Measurements from ENCODE around the gene B4GALT2.
A peak's percentile ranks its signal among the peaks of the same experiment; 100 is the strongest.

B4GALT2 gene

DNA sequence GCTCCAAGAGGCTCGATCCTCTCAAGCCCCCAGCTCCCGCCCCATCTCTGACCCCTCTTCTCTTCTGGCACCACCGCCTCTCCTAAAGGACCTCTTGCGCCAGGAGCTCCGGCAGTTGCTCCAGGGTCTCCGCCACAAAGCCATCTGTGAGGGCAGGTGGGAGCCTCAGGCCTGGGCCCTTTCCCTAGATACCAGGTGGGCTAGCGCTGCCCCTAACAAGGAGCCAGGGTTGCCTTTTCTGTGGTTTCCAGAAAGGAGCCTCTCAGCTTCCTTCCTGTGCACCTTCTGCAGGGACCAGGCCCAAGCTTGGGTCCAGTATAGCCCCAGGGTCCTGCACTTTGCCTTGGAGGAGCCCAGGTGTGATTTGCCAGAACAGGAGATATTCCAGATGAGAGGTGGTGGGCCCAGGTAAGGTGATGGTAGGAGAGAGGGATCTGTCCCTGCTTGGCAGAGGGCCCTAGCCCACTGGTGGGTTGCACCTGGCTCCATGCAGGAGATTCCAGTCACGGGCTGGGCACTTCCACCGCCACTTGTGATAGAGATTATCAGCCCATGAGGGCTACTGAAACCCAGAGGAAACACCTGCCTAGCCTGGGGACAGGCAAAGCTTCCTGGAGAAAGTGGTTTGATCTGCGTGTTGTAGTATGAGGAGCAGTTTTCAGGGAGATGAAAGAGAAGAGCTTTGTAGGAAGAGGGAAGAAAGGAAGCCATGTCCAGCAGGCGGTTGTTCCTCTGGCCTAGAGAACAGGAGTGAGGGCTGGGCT is 13.4 kb downstream of the B4GALT2 start:
- no peak for TF ChIP-seq EZH2phosphoT487 (IDR thresholded peaks at IDR 0.05; ENCODE audit: low read length)
- no peak for TF ChIP-seq EZH2 (optimal IDR thresholded peaks at IDR 0.05; ENCODE audit: low read depth, low read length)
- no peak for DNase-seq
- H3K27ac ChIP-seq (ENCODE audit: low read length) = peak overlapping the region; percentile 10; the same call in 1 of the 2 replicates

DNA sequence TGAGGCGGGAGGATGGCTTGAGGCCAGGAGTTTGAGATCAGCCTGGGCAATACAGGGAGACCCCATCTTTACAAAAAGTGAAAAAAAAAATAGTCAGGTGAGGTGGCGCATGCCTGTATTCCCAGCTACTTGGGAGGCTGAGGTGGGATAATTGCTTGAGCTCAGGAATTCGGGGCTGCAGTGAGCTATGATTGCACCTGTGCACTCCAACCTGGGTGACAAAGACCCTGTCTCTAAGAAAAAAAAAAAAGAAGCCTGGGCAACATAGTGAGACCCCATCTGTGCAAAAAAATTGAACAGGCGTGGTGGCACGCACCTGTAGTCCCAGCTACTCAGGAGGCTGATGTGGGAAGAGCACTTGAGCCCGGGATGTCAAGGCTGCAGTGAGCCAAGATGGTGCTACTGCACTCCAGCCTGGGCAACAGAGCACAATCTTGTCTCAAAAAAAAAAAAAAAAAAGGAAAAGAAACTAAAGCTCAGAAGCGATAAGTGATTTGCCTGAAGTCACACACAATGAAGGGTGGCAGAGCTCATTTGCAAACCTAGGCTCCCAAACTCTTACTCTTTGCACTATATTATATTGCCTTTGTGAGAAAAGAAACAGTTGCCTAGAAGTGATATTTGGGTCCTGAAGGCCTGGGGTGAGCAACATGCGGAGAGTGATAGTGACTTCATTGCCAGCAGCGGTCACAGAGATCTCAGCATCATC is 14.3 kb downstream of the B4GALT2 start:
- Histone ChIP-seq H3K9me2 (replicated peaks; ENCODE audit: insufficient read depth, low read length) (no peaks in the 10 kb centered on the region), H3K9ac (ENCODE audit: low read length) (no peak overlapping the region), H3K4me3 (ENCODE audit: low read length) (no peak overlapping the region), H4K20me1 (ENCODE audit: insufficient read depth, low read length) (no peaks in the 10 kb centered on the region), H2AFZ (ENCODE audit: low read length) (no peak overlapping the region), H3K79me2 (ENCODE audit: low read length) (no peaks in the 10 kb centered on the region), H3K27ac (ENCODE audit: low read length) (no peak overlapping the region), H3K4me2 (ENCODE audit: low read depth, low read length) (no peak overlapping the region), H3K4me1 (ENCODE audit: low read length) (peaks cover 17% of the 10 kb centered on the region), H3K9me3 (replicated peaks; ENCODE audit: insufficient read depth, low read length) (no peaks in the 10 kb centered on the region), H3K36me3 (replicated peaks; ENCODE audit: insufficient read depth, low read length) (no peaks in the 10 kb centered on the region), H3F3A (ENCODE audit: insufficient read depth, low read length) (peaks cover 16% of the 10 kb centered on the region), H3K27me3 (replicated peaks; ENCODE audit: insufficient read depth, low read length) (no peaks in the 10 kb centered on the region)
- DNase-seq = no peak
- no peak for TF ChIP-seq EZH2phosphoT487 (IDR thresholded peaks at IDR 0.05; ENCODE audit: low read length)
- TF ChIP-seq, protein P1, sequence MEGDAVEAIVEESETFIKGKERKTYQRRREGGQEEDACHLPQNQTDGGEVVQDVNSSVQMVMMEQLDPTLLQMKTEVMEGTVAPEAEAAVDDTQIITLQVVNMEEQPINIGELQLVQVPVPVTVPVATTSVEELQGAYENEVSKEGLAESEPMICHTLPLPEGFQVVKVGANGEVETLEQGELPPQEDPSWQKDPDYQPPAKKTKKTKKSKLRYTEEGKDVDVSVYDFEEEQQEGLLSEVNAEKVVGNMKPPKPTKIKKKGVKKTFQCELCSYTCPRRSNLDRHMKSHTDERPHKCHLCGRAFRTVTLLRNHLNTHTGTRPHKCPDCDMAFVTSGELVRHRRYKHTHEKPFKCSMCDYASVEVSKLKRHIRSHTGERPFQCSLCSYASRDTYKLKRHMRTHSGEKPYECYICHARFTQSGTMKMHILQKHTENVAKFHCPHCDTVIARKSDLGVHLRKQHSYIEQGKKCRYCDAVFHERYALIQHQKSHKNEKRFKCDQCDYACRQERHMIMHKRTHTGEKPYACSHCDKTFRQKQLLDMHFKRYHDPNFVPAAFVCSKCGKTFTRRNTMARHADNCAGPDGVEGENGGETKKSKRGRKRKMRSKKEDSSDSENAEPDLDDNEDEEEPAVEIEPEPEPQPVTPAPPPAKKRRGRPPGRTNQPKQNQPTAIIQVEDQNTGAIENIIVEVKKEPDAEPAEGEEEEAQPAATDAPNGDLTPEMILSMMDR (IDR thresholded peaks at IDR 0.05; ENCODE audit: low read length) = no peak
- no peak for TF ChIP-seq EZH2 (optimal IDR thresholded peaks at IDR 0.05; ENCODE audit: low read depth, low read length)

More for the DNA sequence above, 13.4 kb downstream of the B4GALT2 start:
- H3K27me3 ChIP-seq (replicated peaks; ENCODE audit: insufficient read depth, low read length) = no peaks in the 10 kb centered on the region
- peaks cover 16% of the 10 kb centered on the region for H3F3A ChIP-seq (ENCODE audit: insufficient read depth, low read length)
- H3K9ac ChIP-seq (ENCODE audit: low read length) = peak overlapping the region; percentile 37; the same call in 1 of the 2 replicates
- no peaks in the 10 kb centered on the region for H3K36me3 ChIP-seq (replicated peaks; ENCODE audit: insufficient read depth, low read length)
- no peaks in the 10 kb centered on the region for H3K79me2 ChIP-seq (ENCODE audit: low read length)
- H3K4me2 ChIP-seq (ENCODE audit: low read depth, low read length) = peak overlapping the region; percentile 87
- H3K9me3 ChIP-seq (replicated peaks; ENCODE audit: insufficient read depth, low read length) = no peaks in the 10 kb centered on the region
- peaks cover 17% of the 10 kb centered on the region for H3K4me1 ChIP-seq (ENCODE audit: low read length)
- peak overlapping the region; percentile 91 for H2AFZ ChIP-seq (ENCODE audit: low read length)
- H3K4me3 ChIP-seq (ENCODE audit: low read length) = peak overlapping the region; percentile 75
- no peaks in the 10 kb centered on the region for H3K9me2 ChIP-seq (replicated peaks; ENCODE audit: insufficient read depth, low read length)
- no peaks in the 10 kb centered on the region for H4K20me1 ChIP-seq (ENCODE audit: insufficient read depth, low read length)

DNA sequence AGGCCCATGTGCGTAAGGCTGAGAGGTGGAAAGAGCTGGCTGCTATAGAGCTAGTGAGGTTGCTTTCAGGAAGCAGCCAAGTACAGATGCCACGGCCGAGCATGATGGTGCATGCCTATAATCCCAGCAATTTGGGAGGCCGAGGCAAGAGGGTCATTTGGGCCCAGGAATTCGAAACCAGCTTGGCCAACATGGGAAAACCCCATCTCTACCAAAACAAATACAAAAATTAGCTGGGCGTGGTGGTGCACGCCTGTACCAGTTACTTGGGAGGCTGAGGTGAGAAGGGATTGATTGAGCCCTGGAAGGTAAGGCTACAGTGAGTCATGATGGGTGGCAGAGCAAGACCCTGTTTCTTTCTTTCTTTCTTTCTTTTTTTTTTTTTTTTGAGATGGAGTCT is 15.1 kb downstream of the B4GALT2 start:
- no peak for DNase-seq
- Histone ChIP-seq H3K79me2 (ENCODE audit: low read length) (no peaks in the 10 kb centered on the region), H3K9me2 (replicated peaks; ENCODE audit: insufficient read depth, low read length) (no peaks in the 10 kb centered on the region), H3K27me3 (replicated peaks; ENCODE audit: insufficient read depth, low read length) (no peaks in the 10 kb centered on the region), H3K4me3 (ENCODE audit: low read length) (no peak overlapping the region), H3K9ac (ENCODE audit: low read length) (no peak overlapping the region), H3K36me3 (replicated peaks; ENCODE audit: insufficient read depth, low read length) (no peaks in the 10 kb centered on the region), H3K4me1 (ENCODE audit: low read length) (peaks cover 17% of the 10 kb centered on the region), H4K20me1 (ENCODE audit: insufficient read depth, low read length) (no peaks in the 10 kb centered on the region), H3K27ac (ENCODE audit: low read length) (no peak overlapping the region), H3K9me3 (replicated peaks; ENCODE audit: insufficient read depth, low read length) (no peaks in the 10 kb centered on the region), H2AFZ (ENCODE audit: low read length) (no peak overlapping the region), H3F3A (ENCODE audit: insufficient read depth, low read length) (peaks cover 16% of the 10 kb centered on the region), H3K4me2 (ENCODE audit: low read depth, low read length) (no peak overlapping the region)
- no peak for TF ChIP-seq EZH2phosphoT487 (IDR thresholded peaks at IDR 0.05; ENCODE audit: low read length)
- TF ChIP-seq, protein P1 (IDR thresholded peaks at IDR 0.05; ENCODE audit: low read length) = no peak
- TF ChIP-seq EZH2 (optimal IDR thresholded peaks at IDR 0.05; ENCODE audit: low read depth, low read length) = no peak

Measured in MM.1S (cell line).